Endothelial cell of umbilical vein (primary cell): ENCODE results near the gene PPME1. TPM values are rescaled to one million over a fixed set of nuclear protein-coding genes. Genes with fewer than 3 reads are reported as not detected.

ENCODE experiments used
- BruUV-seq: library from RNA; stranded (reverse); fragments of 400-500 nt; replicated peaks from 2 replicates; lab custom pipeline; 2021; lab: Mats Ljungman, UMichigan
- CTCF ChIA-PET: fragments of 300-600, 350-600 bp; sonication (Branson Sonifier 250); formaldehyde crosslinking; loops from one replicate; lab custom pipeline; 2021; ENCODE audit warnings: antibody characterized with exemption, inconsistent platforms; lab: Charles Lee
- POLR2A ChIA-PET: fragments of 300-600, 350-600 bp; sonication (Branson Sonifier 250); formaldehyde crosslinking; loops from one replicate; lab custom pipeline; 2021; ENCODE audit warnings: antibody characterized with exemption, inconsistent platforms; lab: Charles Lee
- DNase-seq: peaks from one replicate; pipeline ENCODE4 v3.0.0-alpha.2; 2011; ENCODE audit warnings: low read depth, low spot score
- FAIRE-seq: peaks from 2 replicates; lab custom pipeline; 2011; peaks lifted over from hg19 to GRCh38; lab: Jason Lieb, UNC
- H2AFZ ChIP-seq: 2 replicates; pipeline ENCODE4 v1.6.0; 2012; ENCODE audit warnings: low read depth, low read length, control low read depth, inconsistent platforms
- H3K27ac ChIP-seq: 2 replicates; pipeline ENCODE4 v1.5.1; 2011; ENCODE audit warnings: low read depth, mild to moderate bottlenecking, control low read depth, low read length, moderate library complexity; ENCODE audit not compliant: insufficient read depth
- H3K27me3 ChIP-seq, 2 experiments: 2 replicates each; pipeline versions ENCODE4 v1.6.0 to v1.6.1; 2011; ENCODE audit warnings: low read length in 2 of 2, mixed read lengths in 1 of 2; ENCODE audit not compliant: control insufficient read depth in 2 of 2, insufficient read depth in 2 of 2
- H3K36me3 ChIP-seq, 2 experiments: 2 replicates in 1 of 2; 3 replicates in 1 of 2; pipeline ENCODE4 v1.5.1; 2011; ENCODE audit warnings: low read length in 2 of 2, mild to moderate bottlenecking in 1 of 2, moderate library complexity in 1 of 2; ENCODE audit not compliant: control insufficient read depth in 2 of 2, insufficient read depth in 2 of 2; ENCODE audit errors: extremely low read depth in 1 of 2
- H3K4me1 ChIP-seq: 3 replicates; pipeline ENCODE4 v1.5.1; 2011; ENCODE audit warnings: mild to moderate bottlenecking, low read length; ENCODE audit not compliant: control insufficient read depth, insufficient read depth; ENCODE audit errors: extremely low read depth
- H3K4me2 ChIP-seq: 2 replicates; pipeline ENCODE4 v1.6.1; 2011; ENCODE audit warnings: low read length, control low read depth, mixed read lengths; ENCODE audit not compliant: insufficient read depth
- H3K4me3 ChIP-seq, 3 experiments: fragments of 200-600 bp in 1 of 3; sonication (generic), shearing (Covaris generic) in 1 of 3; replicated peaks in 1 of 3; 2 replicates each; pipeline ENCODE4 v1.5.1; 2011 to 2016; ENCODE audit warnings: control low read depth in 3 of 3, low read length in 3 of 3, mild to moderate bottlenecking in 2 of 3, inconsistent platforms in 1 of 3, low read depth in 1 of 3, moderate library complexity in 1 of 3; ENCODE audit not compliant: insufficient read depth in 1 of 3
- H3K79me2 ChIP-seq: 2 replicates; pipeline ENCODE4 v1.6.0; 2012; ENCODE audit warnings: low read length, inconsistent platforms; ENCODE audit not compliant: control insufficient read depth, insufficient read depth
- H3K9ac ChIP-seq: replicated peaks from 2 replicates; pipeline ENCODE3; 2011; ENCODE audit warnings: low read length, control low read depth; ENCODE audit not compliant: insufficient read depth; ENCODE audit errors: extremely low read depth
- H3K9me1 ChIP-seq: replicated peaks from 3 replicates; pipeline ENCODE4 v1.6.0; 2011; ENCODE audit warnings: mild to moderate bottlenecking, low read length; ENCODE audit not compliant: control insufficient read depth, insufficient read depth; ENCODE audit errors: extremely low read depth
- H3K9me3 ChIP-seq: replicated peaks from 2 replicates; pipeline ENCODE4 v1.5.1; 2012; ENCODE audit warnings: low read length, inconsistent platforms; ENCODE audit not compliant: control insufficient read depth, insufficient read depth
- H4K20me1 ChIP-seq: replicated peaks from 2 replicates; pipeline ENCODE3; 2011; ENCODE audit warnings: mild to moderate bottlenecking, low read length; ENCODE audit not compliant: control insufficient read depth, insufficient read depth; ENCODE audit errors: extremely low read depth
- CTCF ChIP-seq, 2 donors: IDR thresholded peaks; 1 replicate in 1 of 2; 2 replicates in 1 of 2; pipeline ENCODE4 v1.5.1; 2011; ENCODE audit warnings: low read length in 2 of 2, mild to moderate bottlenecking in 2 of 2, moderate library complexity in 2 of 2, control low read depth in 1 of 2, inconsistent platforms in 1 of 2, low read depth in 1 of 2; ENCODE audit not compliant: insufficient read depth in 1 of 2; ENCODE audit errors: extremely low read depth in 1 of 2
- EZH2 ChIP-seq: IDR thresholded peaks from 2 replicates; pipeline ENCODE4 v1.6.1; 2012; ENCODE audit warnings: borderline replicate concordance, low read depth, mild to moderate bottlenecking, moderate library complexity, low read length, inconsistent platforms; ENCODE audit not compliant: severe bottlenecking
- FOS ChIP-seq: IDR thresholded peaks from 2 replicates; pipeline ENCODE4 v1.6.1; 2011; ENCODE audit warnings: mild to moderate bottlenecking, low read length, moderate library complexity, borderline replicate concordance; ENCODE audit not compliant: insufficient read depth
- GATA2 ChIP-seq: IDR thresholded peaks from 2 replicates; pipeline ENCODE4 v1.7.0; 2011; ENCODE audit warnings: low read depth, mild to moderate bottlenecking, moderate library complexity, mixed read lengths, low read length; ENCODE audit not compliant: insufficient read length, insufficient read depth
- JUN ChIP-seq: IDR thresholded peaks from 2 replicates; pipeline ENCODE4 v1.6.1; 2011; ENCODE audit warnings: borderline replicate concordance, low read depth; ENCODE audit not compliant: insufficient read length, insufficient read depth
- MAX ChIP-seq: IDR thresholded peaks from 2 replicates; pipeline ENCODE4 v1.6.1; 2011; ENCODE audit not compliant: insufficient read depth, insufficient read length
- MYC ChIP-seq: IDR thresholded peaks from one replicate; pipeline ENCODE4 v1.6.1; 2011; ENCODE audit warnings: mild to moderate bottlenecking, low read depth, low read length
- POLR2A ChIP-seq: IDR thresholded peaks from 2 replicates; pipeline ENCODE4 v1.6.1; 2012; ENCODE audit warnings: low read depth, mild to moderate bottlenecking, control low read depth, low read length
- POLR2AphosphoS5 ChIP-seq: IDR thresholded peaks from 2 replicates; pipeline ENCODE4 v1.6.1; 2012; ENCODE audit warnings: low read depth, mild to moderate bottlenecking, control low read depth, low read length, moderate library complexity; ENCODE audit not compliant: insufficient read depth
- dilution Hi-C: fragments of 300-500 bp; cut with MboI; formaldehyde crosslinking; loops from one replicate; pipeline ENCODE4 v1.15.0; 2019; ENCODE audit warnings: low sequenced_read_pairs; ENCODE audit not compliant: extremely low pct_ligation_motif_present
- intact Hi-C: fragments of 100-400 bp; cut with micrococcal nuclease; formaldehyde crosslinking; loops from one replicate; pipeline ENCODE4 v1.10.0; 2022
- polyA plus RNA-seq, 4 experiments: library from polyadenylated mRNA; depleted of rRNA in 3 of 4; stranded (reverse) in 3 of 4; unstranded in 1 of 4; fragments of >200 nt; gene quantifications; 2 replicates each; pipeline versions ENCODE4 v1.2.1 to v1.2.3, GENCODE V29; 2011 to 2012; ENCODE audit warnings: missing spikeins in 1 of 4
- total RNA-seq: library from RNA; stranded (reverse); gene quantifications from 2 replicates; pipeline ENCODE4 v1.2.3, GENCODE V29; 2021

PPME1 gene
- total and polyA plus RNA-seq, 2 donors (not counting 3 experiments of a cell fraction or from before 2014, with no cell fraction given): 37.2 to 49.9 TPM

GRCh38 chr11:74133436-74133835 lies 37.7 kb upstream of the PPME1 start:
- H3K4me3 ChIP-seq: no peak overlapping the region
- dilution Hi-C loops (no loop called here), intact Hi-C loops (no loop called here)
- no peaks in the 10 kb centered on the region for H4K20me1 ChIP-seq
- no peak for DNase-seq
- FAIRE-seq: no peak
- ChIA-PET POLR2A (no interaction called here), CTCF (no interaction called here)
- H3K4me2 ChIP-seq: no peak overlapping the region
- peaks cover 6% of the 10 kb centered on the region for H3K4me1 ChIP-seq
- no peaks in the 10 kb centered on the region for H3K9me1 ChIP-seq
- no peak overlapping the region for H3K27ac ChIP-seq
- no peak overlapping the region for H2AFZ ChIP-seq
- no peak overlapping the region for H3K9ac ChIP-seq
- no peaks in the 10 kb centered on the region for H3K79me2 ChIP-seq
- H3K27me3 ChIP-seq: no peaks in the 10 kb centered on the region
- H3K36me3 ChIP-seq: peaks cover 0 to 7% of the 10 kb centered on the region in 2 experiments
- no TSS peak for BruUV-seq
- TF ChIP-seq MAX (no peak), EZH2 (no peak), POLR2A (no peak), GATA2 (no peak), MYC (no peak), FOS (no peak), JUN (no peak), POLR2AphosphoS5 (no peak), CTCF (IDR thresholded peaks at IDR 0.05; ENCODE audit: extremely low read depth in 1 of 2, insufficient read depth in 1 of 2, low read depth in 1 of 2, low read length in 2 of 2) (no peak)
- H3K9me3 ChIP-seq: no peaks in the 10 kb centered on the region
